Measurements from ENCODE around the gene AGTPBP1.

AGTPBP1 gene

GRCh38 chr9:85530721-85531120 lies 211.0 kb downstream of the AGTPBP1 start:
- DNase-seq, result no peak

DNA sequence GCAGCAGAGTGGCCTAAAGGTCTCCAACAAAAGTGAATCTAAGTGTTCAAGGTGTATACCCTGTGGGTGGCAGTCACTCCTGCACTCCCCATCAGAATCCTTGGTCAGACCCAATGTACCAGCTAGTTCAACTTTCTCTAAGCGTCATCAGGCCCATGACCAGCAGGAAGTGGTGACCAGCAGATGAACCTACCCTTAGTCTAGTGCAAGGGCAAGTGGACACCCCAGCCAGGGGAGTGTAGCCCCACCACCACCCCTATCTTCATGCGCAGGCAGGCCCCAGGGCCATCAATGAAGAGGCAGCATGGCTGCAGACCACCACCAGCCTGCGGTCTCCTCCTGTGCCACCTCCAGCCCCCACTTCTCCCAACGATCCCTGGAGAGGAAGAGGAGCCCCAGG lies 213.1 kb downstream of the AGTPBP1 start:
- DNase-seq, result no peak

- DNase-seq, result no peak
These were observed 213.6 kb downstream of the AGTPBP1 start for GRCh38 chr9:85528142-85528541.

DNA sequence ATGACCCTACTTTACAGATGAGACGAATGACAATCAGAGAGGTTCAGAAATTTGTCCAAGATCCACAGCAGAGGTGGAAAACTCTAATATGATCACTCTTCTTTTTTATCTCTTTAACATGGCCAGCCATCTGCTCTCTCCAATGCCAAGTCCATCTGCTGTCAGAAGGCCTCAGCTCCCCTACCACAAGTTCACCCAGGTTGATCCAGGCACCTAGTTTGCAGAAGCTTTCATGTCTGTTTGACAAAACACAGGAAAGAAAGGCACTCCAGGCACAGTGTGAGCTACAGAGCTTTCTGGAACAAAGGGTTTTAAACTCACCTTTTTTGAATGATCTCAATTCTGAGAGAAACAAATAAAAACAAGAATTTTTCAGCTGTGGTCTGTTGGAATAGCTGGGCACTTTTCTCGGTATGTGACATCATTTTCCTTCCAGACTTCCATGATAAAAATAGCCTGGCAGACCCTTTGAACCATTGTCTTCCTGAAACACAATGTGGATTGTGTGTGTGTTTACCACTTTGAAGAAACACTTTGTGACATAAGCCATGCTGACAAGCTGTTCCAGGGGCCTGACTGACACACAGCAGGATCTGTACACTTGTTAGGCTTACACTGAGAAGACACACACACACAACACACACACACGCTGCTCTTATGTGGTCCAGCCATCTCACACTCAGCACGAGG lies 214.3 kb downstream of the AGTPBP1 start:
- no peak for DNase-seq

DNA sequence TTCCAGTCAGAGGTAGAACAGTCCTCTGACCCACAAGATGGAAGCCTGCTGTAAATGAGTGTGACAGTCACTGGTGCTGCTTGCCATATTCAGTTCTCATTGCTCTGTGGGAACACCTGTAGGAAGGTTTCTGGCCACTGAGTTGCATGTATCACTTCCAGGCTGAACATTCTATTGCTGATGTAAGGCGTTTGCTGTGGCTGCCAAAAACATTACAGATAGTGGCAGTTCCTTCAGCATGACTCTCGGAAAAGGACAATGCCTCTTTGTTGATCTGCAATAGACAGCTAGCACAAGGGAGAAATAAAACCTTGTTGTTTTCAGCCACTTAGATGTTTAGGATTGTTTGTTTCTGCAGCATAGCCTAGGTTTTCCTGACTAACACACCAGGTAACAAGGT lies 217.2 kb downstream of the AGTPBP1 start:
- no peak for DNase-seq

DNA sequence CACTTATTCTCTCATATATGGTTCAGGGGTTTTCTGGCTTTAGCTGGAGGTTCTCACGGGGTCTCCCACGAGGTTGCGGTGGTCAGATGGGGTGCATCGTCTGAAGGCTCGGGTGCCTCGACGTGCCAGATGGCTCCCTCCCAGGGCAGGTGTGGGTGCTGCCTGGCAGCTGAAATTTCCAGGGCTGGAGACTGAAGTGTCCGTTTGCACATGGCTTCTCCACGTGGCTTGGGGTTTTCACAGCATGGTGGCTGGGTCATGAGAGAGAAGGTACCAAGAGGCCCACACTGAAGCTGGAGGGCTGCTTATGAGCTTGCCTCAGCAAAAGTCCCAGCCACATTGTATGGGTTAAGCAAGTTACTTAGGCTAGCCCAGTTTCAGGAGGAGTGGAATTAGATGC lies 218.6 kb downstream of the AGTPBP1 start:
- DNase-seq, result no peak

DNA sequence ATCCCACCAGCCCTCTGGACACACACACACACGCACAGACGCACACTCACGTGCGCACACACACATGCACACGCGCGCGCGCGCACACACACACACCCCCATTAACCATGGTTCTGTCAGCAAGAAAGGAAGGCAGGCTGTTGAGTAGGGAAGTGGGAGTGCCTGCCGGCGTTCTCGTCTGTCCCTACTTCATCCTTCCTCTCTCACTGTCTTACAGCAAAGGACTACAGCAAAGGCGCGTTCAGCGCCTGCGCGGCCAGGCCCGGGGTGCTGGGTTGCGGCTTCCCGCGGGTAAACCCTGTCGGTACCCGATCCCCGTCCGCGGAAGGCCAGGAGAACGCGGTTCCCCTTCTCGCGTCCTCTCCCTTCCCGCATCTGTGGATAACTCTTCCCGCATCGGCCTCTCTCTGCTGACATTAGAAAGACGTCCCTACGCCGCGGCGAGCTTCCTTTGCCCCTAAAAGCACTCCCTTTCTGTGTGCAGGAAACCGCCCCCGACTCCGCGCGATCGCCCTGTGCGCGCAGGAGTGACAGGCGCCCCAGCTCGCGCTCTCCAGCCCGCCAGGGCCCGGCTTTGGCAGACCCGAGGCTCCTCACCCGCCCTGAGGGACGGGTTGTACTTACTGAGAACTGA lies 219.2 kb downstream of the AGTPBP1 start:
- DNase-seq, result no peak

DNA sequence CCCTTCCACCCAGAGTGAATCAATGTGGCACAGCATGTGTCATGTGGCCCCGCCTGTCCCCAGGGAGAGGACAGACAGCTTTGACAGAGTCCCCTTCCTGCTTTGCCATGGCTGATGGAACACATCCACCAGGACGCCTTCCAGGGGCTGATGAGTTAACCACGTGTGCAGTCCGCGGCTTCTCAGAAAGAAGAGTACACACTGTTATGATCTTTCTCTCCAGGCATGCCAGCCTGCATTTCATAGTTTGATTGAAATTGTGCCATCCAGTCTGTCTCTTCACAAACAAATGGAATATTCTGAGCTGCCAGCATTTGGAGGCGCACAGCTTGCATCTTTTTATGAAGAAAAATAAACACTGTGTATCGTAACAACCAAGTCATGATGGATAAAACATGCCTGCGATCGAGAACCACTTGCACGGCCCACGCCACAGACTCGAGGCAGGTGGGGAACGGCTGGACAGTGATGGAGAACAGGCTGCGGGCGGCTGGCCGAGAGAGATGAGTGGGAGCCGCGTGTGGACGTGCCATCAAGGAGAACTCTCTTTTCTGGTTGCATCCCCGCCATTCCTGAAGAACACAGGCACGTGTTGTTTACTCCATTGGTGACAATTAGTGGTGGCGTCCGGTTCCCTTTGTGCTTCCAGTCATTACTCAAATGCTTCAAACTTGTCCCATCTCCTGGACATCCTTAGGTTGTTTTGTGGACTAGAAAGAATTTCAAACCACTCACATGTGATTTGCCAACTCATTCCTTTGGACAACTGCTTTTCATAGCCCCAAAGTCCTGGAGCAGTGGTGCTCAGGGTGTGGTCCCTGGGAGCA lies 220.2 kb downstream of the AGTPBP1 start:
- DNase-seq, result no peak

DNA sequence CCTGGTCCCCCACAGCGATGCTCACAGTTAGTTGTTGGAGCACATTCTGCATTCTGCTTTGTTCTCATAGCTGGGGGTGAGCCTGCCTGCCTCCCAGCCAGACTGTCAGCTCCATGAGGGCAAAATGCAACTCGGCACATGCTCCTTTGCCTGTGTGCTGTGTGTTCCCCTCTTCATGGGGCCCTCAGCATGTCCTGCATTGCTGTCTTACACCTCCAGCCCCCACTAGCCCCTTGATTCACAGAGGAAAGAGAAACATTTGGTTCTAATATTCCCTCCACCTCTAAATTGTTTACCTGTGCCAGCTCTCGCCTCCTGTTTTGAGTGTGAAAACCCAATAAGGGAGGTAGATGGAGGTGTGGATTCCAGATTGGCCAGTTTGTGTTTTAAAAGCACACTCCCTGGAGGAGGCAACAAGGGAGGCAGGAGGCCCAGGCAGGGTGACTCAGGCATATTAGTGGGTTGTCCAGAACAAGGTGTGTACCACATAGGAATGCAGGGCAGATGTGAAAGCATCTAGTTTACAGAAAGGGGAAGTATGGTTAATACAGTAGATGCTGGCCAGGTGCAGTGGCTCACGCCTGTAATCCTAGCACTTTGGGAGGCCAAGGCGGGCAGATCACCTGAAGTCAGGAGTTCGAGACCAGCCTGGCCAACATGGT lies 224.6 kb downstream of the AGTPBP1 start:
- DNase-seq, result no peak

- DNase-seq, result no peak
These were observed 225.3 kb downstream of the AGTPBP1 start for GRCh38 chr9:85516455-85516854.

DNA sequence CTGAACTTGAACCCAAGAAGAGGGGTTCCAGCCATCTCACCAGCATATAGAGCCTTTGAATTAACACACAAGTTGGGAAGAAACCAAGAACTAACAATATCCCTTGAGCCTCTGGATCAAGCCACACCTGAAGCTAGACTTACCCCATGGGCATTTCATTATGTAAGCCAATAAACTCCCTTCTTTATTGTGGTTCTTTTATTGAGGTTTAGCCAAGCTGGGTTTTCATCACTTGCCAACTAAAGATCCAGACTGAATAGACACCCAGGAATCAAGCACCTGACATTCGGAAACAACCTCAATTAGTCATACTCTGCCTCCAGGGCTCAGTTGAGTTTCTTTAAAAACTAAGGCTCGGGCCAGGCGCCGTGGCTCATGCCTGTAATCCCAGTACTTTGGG lies 226.7 kb downstream of the AGTPBP1 start:
- DNase-seq, result no peak

- no peak for DNase-seq
These were observed 227.5 kb downstream of the AGTPBP1 start for GRCh38 chr9:85514256-85514655.

- DNase-seq, result no peak
These were observed 230.0 kb downstream of the AGTPBP1 start for GRCh38 chr9:85511746-85512145.

- no peak for DNase-seq
These were observed 230.8 kb downstream of the AGTPBP1 start for GRCh38 chr9:85510830-85511504.

- DNase-seq, result no peak
These were observed 233.1 kb downstream of the AGTPBP1 start for GRCh38 chr9:85508616-85509015.

- no peak for DNase-seq
These were observed 236.1 kb downstream of the AGTPBP1 start for GRCh38 chr9:85505612-85506011.

GRCh38 chr9:85502815-85503655 lies 238.7 kb downstream of the AGTPBP1 start:
- no peak for DNase-seq

- DNase-seq, result no peak
These were observed 239.9 kb downstream of the AGTPBP1 start for GRCh38 chr9:85501882-85502281.

DNA sequence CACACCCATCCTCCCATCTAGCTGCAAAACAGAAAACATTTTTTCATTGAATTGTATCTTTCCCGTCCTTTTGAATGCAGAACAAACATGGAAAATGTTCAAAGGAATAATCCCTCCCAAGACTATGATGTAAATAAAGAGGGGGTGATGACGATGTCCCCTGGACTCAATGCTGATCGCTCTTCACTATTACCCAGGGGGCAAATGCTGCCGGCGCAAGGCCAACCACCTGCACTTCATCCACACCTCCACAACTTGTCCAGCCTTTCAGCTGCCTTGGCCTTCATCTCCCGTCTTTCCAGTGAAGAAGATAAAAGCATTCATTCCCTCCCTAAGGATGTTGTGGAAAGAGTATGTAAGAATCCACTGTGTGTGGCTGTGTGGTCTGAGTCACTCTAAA lies 240.3 kb downstream of the AGTPBP1 start:
- no peak for DNase-seq
